GM18909 (cell line): ENCODE measurements around the gene BCL11A.

Experiments
- ATAC-seq: cut with Tn5 transposase; IDR thresholded peaks from one replicate; pipeline ENCODE4 v1.9.1; 2021; ENCODE audit warnings: mild to moderate bottlenecking; ENCODE audit not compliant: unreplicated experiment, poor library complexity

The BCL11A gene

DNA sequence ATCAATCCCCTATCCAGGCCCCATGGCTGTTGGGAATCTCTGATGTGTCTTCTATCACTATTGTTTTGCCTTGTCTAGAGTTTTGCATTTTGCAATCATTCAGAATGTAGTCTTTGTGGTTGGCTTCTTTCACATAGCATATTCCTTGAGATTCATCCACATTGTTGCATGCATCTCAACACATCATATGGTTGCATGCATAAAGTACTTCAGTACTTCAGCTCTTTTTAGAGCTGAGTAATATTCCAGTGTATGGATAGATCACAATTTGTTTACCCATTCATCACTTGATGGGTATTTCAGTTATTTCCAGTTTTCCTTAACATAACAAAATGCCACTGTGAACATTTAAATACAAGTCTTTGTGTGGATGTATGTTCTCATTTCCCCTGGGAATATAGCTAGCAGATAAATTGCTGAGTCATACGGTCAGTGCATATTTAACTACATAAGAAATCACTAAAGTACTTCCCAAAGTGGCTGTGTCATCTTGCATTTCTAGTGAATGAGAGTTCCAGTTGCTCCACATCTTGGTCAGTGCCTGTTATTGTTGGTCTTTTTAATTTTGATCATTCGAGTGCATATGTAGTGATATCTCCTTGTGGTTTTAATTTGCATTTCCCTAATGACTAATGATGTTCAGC, 138.8 kb downstream of the BCL11A start:
- ATAC-seq, result no peak

DNA sequence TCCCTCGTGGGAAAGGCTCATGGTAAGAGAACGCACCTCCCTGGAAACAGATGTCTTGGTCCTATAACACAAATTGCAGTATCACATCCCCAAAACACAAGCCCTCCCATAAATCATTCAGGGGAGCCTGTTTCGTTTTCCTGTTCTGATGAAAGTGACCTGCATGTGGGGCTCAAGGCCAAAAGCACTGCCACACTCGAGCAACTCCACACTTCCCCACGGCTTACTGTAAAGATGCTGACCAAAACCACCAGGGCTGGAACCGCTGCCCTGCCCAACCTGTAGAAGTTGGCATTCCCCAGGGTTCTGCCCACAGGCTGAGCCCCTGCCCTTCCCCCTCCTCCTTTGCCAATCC, 139.7 kb downstream of the BCL11A start:
- peak; percentile 87 for ATAC-seq

DNA sequence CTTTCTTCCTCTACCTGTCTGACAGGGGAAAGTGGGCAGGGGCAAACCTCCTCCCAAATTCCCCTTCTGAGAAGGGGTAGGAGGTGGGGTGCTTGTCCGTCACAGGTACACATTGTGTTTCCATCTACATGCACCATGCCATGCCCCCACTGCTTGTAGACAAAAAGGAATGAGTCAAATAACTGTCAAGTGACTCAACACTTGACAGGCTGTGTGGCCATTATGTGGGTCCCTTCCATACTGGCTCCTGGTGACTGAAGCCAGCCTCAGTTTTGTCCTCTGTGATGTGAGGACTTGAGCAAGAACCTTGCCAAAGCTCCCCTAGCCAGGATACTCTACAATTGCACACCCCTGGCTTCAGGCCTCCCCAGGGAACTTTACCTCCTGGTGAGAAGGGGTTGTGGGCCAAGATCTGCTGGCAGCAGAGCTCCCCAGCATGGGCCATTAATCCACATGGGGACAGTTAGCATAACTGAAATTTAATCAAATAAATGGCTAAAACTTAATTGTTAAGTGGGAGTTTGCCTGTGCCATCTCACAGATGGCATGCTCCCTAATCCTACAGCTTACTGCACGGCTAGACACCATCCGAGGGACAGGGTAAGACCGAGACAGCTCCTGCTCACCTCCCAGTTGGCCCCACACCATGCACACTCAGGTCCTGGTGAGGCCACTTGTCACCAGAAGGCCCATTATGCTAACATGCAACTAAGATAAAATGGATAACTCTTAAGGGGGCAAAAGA, 140.2 kb downstream of the BCL11A start:
- peak; percentile 26 for ATAC-seq

DNA sequence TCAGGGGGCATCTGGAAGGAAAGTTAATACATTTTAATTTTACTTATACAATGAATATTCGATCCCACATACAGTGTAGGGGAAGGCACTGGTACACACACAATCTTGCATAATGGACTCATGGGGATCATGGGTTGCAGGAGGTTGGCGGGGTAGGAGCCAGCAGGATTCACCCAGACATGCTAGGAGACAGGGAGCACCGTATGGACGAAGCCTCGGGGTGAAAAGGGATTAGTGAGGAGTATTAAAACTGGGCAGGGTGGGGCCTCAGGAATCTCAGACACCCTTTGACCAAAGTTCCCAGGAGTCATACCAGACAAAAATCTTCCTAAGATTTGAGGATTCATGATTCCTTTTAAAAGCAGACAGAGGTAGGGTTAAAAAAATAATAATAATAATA, 140.8 kb downstream of the BCL11A start:
- ATAC-seq, result no peak

GRCh38 chr2:60412027-60412426, 141.4 kb downstream of the BCL11A start:
- ATAC-seq, result no peak

DNA sequence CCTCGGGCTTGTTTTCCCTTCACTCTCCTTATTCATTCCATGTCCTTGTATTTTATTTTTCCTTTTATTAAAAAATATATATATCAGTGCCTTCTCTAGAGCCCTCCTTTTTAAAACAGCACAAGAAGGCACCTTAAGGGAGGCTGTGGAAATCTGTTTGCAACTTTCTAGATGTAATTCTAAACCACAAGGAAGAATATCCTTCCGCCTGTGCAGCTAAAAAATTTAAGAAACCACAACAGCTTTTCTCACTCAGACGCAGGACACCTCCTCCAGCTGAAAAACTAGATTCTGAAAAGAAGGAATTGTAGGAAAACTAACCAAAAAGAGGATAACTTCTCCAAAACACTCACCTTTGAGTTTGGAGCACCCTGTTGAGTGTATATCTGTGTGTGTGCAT, 142.2 kb downstream of the BCL11A start:
- ATAC-seq, result no peak

DNA sequence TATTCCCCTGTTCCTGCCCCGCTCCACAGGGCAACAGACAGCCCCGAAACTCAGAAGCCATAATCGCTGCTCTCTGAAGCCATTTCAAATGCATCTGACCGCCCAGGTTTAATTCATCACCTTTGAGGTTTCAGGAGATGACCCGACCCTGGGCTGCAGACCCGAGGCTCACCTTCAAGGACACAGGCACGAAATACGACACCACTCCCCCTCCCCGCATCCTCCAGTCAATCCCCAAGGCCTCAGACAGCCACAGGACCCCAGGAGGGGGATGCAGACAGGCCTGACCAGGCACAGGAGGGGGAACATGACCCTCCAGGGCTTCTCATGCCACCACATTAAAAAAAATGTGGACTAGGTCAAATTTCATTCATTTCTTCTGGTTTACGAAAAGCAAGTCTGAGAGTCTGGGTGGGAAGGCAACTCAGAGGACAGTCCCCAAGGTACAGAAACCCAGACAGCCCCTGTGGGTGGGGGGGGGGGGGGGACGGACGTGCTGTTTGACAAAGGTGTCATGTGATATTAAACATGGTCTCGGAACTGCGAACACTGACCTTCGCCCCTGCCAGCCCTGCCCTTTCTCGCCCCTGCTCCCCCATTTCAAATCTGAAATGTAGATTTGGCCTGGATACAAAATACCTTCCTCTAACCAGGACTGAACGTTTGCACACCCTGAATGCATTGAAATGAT, 142.9 kb downstream of the BCL11A start:
- no peak for ATAC-seq

DNA sequence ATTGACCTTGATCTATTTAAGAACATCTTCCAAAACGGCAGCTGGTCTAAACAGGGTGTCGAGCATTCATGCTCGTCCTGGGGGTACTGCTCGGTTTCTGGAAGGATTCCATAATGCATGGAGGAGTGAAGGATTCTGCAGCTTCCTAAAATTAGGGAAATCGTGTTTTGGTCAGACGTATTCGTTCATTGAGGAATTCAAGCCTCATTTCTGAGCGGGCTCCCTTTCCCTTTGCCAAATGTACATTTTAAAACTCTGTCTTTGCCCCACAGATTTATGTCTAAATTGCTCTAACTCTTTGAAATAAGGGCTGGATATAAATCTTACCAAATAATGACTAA, 144.0 kb downstream of the BCL11A start:
- no peak for ATAC-seq

DNA sequence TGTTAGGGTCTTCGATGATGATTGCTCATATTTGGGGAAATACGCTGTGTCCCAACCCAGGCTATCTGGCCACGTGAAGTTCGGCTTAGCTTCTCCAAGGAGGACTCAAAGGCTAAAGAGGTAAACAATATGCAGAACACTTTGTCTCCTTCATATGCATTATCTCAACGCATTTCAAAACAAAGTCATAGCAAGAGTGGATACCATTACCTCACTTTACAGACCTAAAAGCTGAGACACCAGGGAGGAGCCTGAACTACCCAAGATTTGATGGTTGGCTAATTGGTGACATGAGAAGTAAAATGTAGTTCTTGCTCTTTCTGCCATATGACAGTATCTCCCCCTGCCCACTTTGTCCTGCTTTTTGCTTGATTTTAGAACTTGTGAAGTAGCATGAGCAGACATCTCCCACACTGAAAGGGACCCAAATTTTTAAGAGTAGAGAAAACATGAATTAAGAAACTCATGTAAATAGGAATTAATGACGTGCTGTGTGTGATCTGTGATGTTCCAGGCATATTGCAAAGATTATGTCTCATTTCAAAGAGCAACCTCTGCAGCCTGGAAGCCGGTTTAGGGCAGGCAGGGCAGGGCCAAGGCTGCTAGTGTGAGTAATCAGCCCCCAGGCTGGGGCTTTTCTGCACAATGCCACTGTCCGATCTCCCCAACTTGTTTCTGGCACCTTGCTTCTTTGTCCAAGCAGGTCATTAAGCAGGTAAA, 144.5 kb downstream of the BCL11A start:
- ATAC-seq, result no peak

GRCh38 chr2:60408207-60408606, 145.2 kb downstream of the BCL11A start:
- no peak for ATAC-seq

DNA sequence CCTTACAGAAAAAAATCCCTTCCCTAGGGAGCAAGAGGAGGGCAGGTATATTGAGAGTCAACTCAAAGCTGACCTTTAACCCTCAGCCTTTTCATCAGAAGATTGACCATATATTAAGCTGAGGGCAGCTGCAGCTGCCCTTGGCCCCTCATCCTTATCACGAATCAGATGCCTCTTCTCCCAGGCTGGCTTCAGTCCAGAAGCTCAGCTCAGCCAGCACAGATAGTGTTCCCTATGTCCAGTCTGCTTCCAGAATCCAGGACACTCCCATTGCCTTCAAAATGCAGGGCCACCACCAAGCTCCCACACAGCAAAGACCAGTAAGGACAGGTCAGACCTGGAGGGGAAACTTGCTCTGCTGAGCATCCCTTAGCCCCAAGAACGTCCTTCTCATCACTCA, 146.1 kb downstream of the BCL11A start:
- ATAC-seq, result no peak

DNA sequence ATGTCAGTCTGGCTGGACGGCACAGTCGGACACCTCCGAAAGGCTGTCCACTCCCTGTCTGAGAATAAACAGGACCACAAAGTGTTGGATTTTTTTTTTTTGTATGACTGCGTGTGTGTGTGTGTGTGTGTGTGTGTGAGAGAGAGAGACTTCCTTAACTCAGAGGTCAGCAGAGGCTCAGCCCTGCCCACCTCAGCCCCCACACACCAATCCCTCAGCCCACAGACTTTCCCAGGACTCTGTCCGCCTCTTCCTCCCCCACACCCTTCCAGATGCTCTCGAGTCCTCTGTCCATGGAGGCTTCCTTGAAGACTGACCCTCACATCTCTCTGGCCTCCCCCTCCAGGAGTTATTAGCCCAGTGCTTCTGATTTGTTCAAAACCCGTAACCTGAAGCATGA, 147.3 kb downstream of the BCL11A start:
- no peak for ATAC-seq

GRCh38 chr2:60405271-60405919, 148.1 kb downstream of the BCL11A start:
- no peak for ATAC-seq
